ENCODE measurements around the gene IGFBP6.

IGFBP6 gene

DNA sequence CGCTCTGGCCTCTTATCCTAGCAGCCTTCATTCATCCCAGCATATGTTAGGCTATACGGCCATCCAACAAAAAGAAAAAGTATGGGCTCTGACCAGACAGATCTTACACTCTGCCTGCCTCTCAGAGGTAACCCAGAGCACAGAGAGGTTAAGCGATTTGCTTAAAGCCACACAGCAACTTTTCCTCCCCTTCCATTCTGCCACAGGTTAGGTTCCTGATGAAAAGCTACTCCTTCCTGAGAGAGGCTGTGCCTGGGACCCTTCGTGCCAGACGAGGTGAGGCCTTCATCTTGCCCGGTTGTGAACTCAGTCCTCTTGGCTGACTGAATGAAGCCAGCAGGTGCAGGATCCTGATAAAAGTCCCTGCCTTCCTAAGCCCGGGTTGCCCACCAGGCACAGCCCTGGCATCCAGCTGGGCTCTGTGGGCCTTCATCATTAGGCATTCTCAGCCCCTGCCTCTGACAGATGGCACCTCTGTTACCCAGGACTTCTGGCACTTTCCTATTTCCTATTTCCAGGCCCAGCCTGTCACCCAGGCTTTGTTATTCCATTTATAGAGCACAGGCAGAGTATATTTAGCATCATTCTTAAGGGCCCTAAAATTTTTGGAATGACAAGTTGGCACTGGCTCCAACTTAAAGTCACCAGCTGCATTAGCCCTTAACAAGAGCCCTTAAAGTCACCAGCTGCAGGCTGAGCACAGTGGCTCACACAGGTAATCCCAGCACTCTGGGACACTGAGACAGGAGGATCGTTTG, 18.6 kb downstream of the IGFBP6 start:
- Histone ChIP-seq H3K27ac (no peak overlapping the region), H3K9ac (no peak overlapping the region), H3K36me3 (no peaks in the 10 kb centered on the region), H3K27me3 (no peaks in the 10 kb centered on the region), H3K4me2 (no peak overlapping the region), H3K4me1 (no peaks in the 10 kb centered on the region), H3K9me3 (no peaks in the 10 kb centered on the region), H4K20me1 (no peaks in the 10 kb centered on the region), H3K4me3 (no peak overlapping the region)
- no peak for TF ChIP-seq Cebpa-rat (IDR thresholded peaks at IDR 0.05)

DNA sequence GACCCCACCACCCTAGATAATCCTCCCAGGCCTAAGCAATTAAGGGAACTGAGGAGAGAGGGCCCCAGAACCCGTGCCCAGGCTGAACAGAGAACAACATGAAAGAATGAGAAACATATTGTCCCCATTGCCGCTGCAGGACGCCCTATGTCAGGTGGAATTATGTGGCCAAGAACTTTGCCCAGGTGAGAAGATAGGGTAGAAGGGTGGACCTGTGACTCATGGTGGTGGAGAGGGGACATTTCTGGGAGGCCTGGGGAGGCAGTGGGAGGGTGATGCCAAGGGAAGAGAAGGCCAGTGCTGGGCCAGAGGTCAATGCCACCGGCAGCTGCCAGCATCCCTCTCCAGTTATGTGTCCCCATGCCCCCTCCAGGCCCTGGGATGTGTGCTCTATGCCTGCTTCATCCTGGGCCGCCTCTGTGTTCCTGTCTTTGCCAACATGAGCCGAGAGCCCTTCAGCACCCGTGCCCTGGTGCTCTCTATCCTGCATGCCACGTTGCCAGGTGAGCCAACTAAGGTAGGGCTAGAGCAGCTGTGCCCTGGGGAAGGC, 21.4 kb downstream of the IGFBP6 start:
- no peaks in the 10 kb centered on the region for H4K20me1 ChIP-seq

DNA sequence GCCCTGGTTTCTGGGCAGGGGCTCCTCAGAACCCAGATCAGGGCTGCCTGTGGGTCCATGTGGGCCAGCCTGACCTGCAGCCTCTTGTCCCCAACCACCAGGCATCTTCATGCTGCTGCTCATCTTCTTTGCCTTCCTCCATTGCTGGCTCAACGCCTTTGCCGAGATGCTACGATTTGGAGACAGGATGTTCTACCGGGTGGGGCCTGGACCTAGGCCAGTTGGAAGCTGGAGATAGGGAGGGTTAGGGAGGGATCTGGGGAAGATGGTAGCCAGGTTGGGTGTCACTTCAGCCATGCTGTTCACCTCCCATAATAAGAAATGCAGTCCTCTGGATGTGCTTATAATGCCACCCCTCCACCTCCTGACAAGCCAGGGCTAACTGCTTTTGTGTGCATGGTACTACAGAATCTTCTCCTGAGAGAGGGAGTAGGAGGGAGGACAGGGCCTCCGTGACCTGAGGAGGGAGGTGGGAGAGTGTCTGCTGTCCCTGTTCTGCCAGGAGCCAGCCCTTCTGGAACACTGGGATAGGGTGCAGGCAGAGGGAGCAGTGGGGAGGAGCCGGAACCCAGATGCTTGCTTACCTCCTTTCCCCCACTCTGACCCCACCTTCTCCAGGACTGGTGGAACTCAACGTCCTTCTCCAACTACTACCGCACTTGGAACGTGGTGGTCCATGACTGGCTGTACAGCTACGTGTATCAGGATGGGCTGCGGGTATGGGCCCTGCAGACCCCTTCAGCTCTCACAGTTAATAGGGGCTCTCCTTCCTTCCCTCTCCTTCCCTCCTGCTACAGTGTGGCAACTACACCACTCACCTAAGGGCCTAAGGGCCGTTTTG, 23.4 kb downstream of the IGFBP6 start:
- Histone ChIP-seq H3K4me2 (no peak overlapping the region), H3K36me3 (no peaks in the 10 kb centered on the region), H3K4me3 (no peak overlapping the region), H3K9ac (no peak overlapping the region), H3K27ac (no peak overlapping the region), H3K9me3 (no peaks in the 10 kb centered on the region), H4K20me1 (no peaks in the 10 kb centered on the region), H3K27me3 (no peaks in the 10 kb centered on the region), H3K4me1 (no peaks in the 10 kb centered on the region)
- no peak for TF ChIP-seq Cebpa-rat (IDR thresholded peaks at IDR 0.05)

More for the DNA sequence above, 21.4 kb downstream of the IGFBP6 start:
- Histone ChIP-seq H3K4me2 (no peak overlapping the region), H3K4me3 (no peak overlapping the region), H3K9ac (no peak overlapping the region), H3K36me3 (no peaks in the 10 kb centered on the region), H3K27me3 (no peaks in the 10 kb centered on the region), H3K4me1 (no peaks in the 10 kb centered on the region), H3K27ac (no peak overlapping the region), H3K9me3 (no peaks in the 10 kb centered on the region)
- TF ChIP-seq Cebpa-rat (IDR thresholded peaks at IDR 0.05): no peak

DNA sequence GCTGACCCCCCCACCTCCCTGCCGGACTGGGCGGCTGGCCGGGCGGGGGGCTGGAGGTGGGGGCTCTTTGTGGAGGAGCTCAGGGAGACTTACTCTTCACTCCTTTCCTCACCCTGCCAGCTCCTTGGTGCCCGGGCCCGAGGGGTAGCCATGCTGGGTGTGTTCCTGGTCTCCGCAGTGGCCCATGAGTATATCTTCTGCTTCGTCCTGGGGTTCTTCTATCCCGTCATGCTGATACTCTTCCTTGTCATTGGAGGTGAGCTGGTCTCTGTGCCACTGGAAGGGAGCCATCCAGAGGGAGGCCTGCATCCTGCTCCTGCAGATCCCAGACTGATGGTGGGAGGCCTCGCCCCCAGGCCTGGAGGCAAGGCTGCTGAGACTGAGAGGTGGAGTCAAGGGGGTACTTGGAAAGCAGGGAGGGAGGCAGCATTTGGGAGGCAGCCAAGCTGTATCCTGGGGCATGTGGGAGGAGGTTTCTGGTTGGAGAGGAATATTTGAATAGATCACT, 25.5 kb downstream of the IGFBP6 start:
- Histone ChIP-seq H4K20me1 (no peaks in the 10 kb centered on the region), H3K27ac (no peak overlapping the region), H3K4me1 (no peaks in the 10 kb centered on the region), H3K27me3 (no peaks in the 10 kb centered on the region), H3K9ac (no peak overlapping the region), H3K4me2 (no peak overlapping the region), H3K9me3 (no peaks in the 10 kb centered on the region), H3K4me3 (no peak overlapping the region), H3K36me3 (no peaks in the 10 kb centered on the region)
- no peak for TF ChIP-seq Cebpa-rat (IDR thresholded peaks at IDR 0.05)

DNA sequence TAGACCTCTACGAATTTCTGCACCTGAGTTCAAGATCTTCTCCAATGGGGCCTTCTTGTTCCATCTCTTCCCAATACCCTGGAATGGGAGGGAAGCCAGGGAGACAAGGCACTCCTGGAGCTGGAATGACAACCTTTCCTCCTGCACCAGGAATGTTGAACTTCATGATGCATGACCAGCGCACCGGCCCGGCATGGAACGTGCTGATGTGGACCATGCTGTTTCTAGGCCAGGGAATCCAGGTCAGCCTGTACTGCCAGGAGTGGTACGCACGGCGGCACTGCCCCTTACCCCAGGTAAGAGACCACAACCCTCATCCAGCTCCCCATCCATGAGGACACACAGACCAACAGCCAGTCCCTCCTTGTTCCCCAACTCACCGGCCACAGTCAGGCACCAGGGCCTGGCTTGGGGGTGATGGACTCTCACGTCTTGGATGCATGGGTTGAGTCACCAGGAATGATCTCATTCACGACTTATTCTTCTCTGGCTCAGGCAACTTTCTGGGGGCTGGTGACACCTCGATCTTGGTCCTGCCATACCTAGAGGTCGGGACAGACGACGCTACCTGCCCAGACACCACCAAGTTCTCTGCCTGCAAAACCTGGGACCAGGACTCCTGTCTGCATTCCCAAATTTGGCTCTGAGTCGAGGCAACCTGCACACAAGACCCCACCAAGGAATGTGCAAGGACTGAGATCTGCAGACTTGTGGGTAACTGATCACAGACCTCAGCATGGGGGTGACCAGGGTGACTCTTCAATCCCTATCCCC, 26.3 kb downstream of the IGFBP6 start:
- Histone ChIP-seq H3K9ac (no peak overlapping the region), H4K20me1 (no peaks in the 10 kb centered on the region), H3K4me2 (no peak overlapping the region), H3K27me3 (no peaks in the 10 kb centered on the region), H3K4me1 (no peaks in the 10 kb centered on the region), H3K27ac (no peak overlapping the region), H3K4me3 (no peak overlapping the region), H3K9me3 (no peaks in the 10 kb centered on the region), H3K36me3 (no peaks in the 10 kb centered on the region)
- no peak for TF ChIP-seq Cebpa-rat (IDR thresholded peaks at IDR 0.05)

DNA sequence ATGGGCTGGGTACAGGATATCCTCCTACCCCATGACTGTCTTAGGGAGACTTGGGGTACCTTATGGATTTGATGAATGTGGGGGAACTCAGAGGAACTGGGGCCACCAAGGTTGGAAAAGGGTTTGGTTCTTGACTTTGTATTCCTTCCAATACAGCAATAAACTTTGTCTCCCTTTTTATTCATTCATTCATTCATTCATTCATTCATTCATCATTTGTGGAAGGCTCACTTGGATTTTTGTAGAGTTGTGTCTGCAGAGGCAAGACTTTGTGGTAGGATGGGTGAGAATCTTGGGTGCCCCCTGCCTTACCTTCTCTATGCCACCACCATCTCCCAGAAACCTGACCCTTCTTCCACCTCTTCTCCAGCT, 26.9 kb downstream of the IGFBP6 start:
- Histone ChIP-seq H3K4me2 (no peak overlapping the region), H3K9me3 (no peaks in the 10 kb centered on the region), H3K36me3 (no peaks in the 10 kb centered on the region), H3K9ac (no peak overlapping the region), H3K4me3 (no peak overlapping the region), H3K4me1 (no peaks in the 10 kb centered on the region), H3K27ac (no peak overlapping the region), H4K20me1 (no peaks in the 10 kb centered on the region), H3K27me3 (no peaks in the 10 kb centered on the region)
- no peak for TF ChIP-seq Cebpa-rat (IDR thresholded peaks at IDR 0.05)

DNA sequence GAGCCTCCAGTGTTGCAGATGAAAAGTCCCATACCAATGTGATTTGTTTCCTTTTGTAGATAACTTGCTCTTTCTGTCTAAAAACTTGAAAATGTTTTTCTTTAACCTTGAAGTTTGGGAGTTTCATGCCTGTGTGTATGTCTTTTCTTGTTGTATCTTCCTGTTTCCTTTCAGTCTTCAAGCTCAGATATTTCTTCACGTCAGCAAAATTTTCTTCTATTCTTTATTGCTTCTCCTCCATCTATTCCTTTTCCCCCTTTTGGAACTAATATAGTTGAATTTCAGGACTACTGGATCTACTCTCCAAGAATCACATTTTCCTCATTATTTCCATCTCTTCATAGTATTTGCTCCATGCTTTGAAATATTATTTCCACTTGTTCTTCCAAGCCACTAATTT, 29.7 kb downstream of the IGFBP6 start:
- no peaks in the 10 kb centered on the region for H3K4me1 ChIP-seq
- H3K9me3 ChIP-seq: no peaks in the 10 kb centered on the region
- H3K9ac ChIP-seq: no peak overlapping the region
- H3K27me3 ChIP-seq: no peaks in the 10 kb centered on the region
- H3K36me3 ChIP-seq: no peaks in the 10 kb centered on the region
- no peaks in the 10 kb centered on the region for H4K20me1 ChIP-seq
- no peak overlapping the region for H3K4me2 ChIP-seq
- no peak overlapping the region for H3K27ac ChIP-seq
- no peak overlapping the region for H3K4me3 ChIP-seq
- no peak for TF ChIP-seq Cebpa-rat (IDR thresholded peaks at IDR 0.05)

DNA sequence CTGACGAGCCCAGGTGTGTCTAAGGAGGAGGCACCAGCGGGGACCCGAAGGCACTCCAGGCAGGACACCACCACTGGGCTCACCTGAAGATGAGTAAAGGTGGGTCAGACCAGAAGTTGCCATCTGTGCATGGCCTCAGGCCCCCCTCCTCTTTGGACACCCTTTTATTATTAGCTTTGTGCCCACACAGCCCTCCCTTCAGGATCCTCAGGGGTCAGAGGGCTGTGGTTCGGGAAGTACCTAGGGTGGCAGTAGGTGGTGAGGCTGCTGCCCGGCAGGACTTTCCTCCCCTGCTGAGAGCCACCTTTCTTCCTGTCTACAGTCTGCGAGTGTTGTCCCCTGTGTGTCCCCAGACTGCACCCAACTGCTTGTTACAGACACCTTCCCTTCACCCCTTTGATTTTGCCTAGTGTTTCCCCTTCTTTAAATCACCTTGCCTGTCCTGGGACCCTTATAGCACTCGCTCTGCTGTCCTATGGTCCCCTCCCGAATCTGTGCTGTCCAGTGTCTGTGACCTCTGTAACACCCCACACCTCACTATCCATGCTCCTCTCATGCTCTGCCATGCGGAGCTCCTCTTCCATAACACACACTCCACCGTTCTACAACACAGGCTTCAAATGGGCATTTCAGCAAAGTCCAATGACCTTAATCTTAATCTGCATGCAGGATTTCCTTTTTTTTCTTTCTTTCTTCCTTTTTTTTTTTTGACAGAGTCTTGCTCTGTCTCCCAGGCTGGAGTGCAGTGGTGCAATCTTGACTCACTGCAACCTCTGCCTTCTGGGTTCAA, 31.5 kb downstream of the IGFBP6 start:
- Histone ChIP-seq H4K20me1 (no peaks in the 10 kb centered on the region), H3K4me2 (no peak overlapping the region), H3K9me3 (no peaks in the 10 kb centered on the region), H3K9ac (no peak overlapping the region), H3K27ac (no peak overlapping the region), H3K4me1 (no peaks in the 10 kb centered on the region), H3K4me3 (no peak overlapping the region), H3K36me3 (no peaks in the 10 kb centered on the region), H3K27me3 (no peaks in the 10 kb centered on the region)
- TF ChIP-seq Cebpa-rat (IDR thresholded peaks at IDR 0.05): no peak

DNA sequence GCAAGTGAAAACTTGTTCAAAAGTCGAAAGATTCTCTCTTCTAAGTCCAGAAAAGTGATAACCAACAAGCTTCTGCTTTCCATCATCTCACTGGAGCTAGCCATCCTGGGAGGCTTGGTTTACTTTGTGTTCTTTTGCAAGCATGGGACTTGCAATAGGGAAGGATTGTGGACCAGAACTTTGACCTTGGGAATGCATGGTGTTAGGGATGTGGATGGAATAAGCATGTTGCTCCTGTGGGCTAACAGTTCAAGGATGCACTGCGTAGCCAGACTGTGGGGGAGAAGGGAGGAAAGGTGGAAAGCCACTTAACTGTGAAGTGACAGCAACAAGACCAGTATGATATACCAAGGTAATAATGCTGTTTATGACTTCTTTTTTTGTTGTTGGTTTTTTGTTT, 34.4 kb downstream of the IGFBP6 start:
- H3K9me3 ChIP-seq: peaks cover 4% of the 10 kb centered on the region
- H3K4me2 ChIP-seq: no peak overlapping the region
- H3K36me3 ChIP-seq: no peaks in the 10 kb centered on the region
- no peak for TF ChIP-seq Cebpa-rat (IDR thresholded peaks at IDR 0.05)
- H3K4me3 ChIP-seq: no peak overlapping the region
- no peaks in the 10 kb centered on the region for H3K4me1 ChIP-seq
- H3K27me3 ChIP-seq: no peaks in the 10 kb centered on the region
- H3K27ac ChIP-seq: no peak overlapping the region
- H3K9ac ChIP-seq: no peak overlapping the region
- H4K20me1 ChIP-seq: no peaks in the 10 kb centered on the region

Measured in BLaER1 (cell line).